GM19099 (cell line): ENCODE data around the gene MMAA.

Source experiments
- POLR2A ChIP-seq: IDR thresholded peaks from 3 replicates; pipeline ENCODE4 v1.6.1; 2011; ENCODE audit warnings: low read depth; ENCODE audit not compliant: insufficient read length; ENCODE audit errors: extremely low read depth

Gene MMAA

DNA sequence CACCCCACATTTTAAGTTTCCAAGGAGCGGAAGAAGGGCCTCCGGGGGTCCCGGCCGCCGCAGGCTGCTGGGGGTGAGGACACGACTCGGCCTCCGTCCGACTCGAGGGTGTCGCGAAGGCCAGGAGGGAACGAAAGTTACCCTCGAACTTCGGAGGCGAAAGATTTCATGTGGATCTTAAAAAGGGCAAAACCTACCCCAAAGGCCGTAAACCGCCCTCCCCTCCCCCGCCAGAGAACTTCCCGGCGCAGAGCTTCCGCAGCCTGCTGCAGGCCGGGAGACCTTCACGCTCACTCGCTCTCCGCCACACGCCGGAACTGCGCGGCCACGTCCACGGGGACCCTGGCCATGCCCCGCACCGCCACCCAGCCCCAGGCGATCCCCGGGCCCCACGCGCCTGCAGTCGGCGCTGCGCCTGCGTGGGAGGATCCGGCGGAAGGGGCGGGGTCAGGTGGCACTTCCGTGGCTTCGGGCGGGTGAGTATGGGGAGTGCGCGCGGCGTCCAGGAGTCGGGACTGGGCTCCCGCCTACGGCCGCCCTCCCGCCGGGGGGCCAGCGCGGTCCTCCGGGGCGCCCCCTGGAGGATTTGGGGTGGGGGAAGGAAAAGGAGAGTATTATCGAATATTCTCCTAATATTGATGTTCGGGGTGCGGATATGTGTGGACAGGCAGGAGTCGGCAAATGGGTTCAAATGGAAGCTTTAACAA is at the start of gene MMAA:
TSS of gene MMAA (plus strand) at position 454 of the 707 bp plus-strand sequence. CDS start 19,755 bp downstream, outside the sequence.
- peak; percentile 95 for TF ChIP-seq POLR2A

DNA sequence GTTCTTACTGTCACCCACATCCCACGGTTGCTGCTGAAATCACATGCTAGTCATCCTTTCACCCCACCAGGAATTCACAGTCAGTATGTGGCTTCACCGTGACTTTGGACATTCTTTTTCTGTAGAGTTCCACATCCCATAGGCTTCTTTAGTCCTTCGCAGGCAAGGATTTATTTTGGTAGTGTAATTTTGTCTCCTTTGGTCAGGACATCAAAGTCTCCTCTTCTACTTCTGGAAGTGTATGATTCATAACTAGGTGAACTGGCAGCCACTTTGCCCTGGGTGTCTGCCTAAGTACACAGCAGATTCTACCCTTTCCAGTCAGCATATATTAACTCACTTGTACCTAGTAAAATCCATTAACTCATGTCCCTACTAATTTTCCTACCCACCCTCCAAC is 38.3 kb upstream of the MMAA start:
- TF ChIP-seq POLR2A = no peak

DNA sequence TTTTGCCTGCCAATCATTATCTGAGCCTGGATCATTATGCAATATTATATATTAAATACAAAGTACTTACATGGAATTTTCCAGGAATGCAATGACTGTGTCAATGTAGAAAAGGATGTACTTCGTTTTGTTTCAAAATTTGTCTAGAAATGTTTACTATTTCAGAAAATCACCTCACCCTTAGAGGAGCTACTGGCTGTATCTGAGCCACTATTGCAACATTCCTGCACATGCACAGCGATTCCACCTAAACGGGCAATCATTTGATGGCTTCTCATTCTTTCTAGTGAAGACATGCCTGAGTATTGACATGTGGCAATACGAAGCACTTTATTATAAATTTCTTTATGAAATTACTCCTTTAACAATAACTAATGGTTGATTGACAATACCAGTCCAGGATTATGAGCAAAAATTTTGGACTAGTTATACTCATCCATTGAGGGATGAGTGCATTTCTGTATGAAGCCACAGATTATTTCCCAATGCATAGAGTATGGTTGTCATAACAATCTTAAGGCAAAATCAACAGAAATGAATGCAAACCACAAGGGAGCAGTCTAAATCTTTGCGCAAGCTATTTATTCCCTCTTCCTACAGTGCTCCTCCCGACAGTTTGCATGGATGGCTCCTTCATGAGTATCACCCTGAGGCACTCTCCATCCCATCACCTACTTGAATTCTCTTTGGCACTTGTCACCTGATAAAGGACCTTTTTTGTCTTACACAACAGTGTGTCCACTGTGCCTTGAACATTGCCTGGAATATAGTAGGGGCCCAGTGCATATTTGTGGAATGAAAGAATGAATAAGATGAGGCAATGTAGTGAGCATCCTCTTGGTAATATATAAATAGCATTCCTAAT is 35.8 kb upstream of the MMAA start:
- no peak for TF ChIP-seq POLR2A

DNA sequence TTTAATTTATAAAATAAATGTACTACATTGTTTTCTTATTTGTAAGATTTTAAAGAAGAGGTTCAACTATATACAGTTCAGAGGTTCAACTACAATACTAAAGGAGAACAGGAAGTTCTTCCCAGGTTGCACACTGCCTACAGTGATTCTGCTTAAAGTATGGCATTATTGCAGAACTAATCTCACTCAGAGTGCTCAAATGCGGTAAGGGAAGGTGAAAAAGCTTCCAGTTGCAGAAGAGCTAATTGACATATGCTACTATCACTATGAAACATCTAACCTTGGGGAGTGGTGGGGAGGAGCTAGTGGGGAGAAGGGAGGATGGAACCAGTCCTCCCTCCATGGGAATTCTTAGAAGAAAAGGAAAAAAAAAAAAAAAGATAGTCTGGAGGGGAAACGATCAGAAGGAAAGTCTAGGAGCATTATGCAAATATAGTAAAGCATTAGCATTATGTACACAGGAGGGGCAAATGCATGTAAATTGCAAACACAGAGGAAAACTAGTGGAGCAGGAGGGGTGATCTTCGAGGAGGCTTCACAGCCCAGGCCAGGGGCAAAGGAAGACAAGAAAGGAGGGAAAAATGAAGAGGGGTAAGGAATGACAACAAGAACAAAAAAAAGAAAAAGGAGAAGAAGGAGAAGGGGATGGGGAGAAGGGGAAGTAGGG is 32.0 kb upstream of the MMAA start:
- no peak for TF ChIP-seq POLR2A

DNA sequence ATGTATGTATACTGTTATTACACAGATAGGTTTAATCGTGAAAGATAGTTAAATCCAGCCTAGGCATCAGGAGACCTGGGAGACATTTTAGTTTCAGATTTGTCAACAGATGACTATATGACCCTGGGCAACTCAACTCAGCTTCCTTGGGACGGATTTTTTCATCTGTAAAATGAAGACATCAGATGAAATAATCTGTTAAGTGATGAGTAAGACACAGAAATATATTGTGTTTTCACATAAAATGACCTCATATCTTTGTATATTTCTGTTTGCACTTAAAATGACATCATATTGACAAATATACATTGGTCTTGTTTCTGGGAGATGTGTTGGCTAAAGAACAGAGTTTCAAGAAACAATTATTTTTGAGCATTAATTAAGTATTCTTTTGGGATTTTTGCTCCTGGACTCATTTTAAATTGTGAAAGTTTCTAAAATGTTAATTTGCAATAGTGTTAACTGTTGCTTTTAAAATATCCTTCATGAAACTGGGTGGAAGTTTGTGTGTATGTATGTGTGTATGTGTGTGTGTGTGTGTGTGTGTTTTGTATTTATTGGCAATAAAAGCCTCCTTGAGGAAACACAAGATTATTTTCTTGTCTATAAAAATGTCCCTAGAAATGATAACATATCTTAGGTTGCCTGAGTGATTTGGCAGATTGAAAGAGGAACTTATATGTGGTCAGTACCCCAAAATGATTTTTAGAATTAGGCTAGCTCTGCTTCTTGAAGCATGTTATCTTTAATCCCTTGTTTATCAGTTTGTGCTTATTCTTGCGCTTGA is 29.1 kb upstream of the MMAA start:
- no peak for TF ChIP-seq POLR2A

DNA sequence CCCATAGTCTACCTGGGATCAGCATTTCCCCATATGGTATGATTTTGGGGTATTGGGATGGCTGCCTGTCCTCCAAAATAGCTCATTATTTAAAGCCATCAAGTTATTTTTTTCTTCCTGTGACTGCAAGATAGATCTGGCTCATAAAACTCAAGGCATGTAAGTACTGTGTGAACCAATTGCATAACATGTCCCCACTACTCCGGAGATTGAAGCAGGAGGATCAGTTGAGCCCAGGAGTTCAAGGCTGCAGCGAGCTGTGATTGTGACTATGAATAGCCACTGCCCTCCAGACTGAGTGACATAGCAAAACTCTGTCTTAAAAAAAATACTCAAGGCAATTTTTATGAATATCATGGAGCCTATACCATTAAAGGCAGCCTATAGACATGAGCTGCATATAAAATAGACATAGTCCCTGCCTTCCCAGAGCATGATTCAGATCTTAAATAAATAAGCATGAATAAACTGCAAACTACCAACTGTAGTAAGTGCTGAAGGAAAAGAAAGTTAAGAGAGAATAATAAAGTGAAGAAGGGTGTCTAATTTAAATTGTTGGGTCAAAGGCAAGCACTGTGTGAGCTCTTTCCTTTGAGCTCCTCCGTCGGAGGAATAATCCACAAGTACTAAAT is 16.9 kb upstream of the MMAA start:
- no peak for TF ChIP-seq POLR2A

DNA sequence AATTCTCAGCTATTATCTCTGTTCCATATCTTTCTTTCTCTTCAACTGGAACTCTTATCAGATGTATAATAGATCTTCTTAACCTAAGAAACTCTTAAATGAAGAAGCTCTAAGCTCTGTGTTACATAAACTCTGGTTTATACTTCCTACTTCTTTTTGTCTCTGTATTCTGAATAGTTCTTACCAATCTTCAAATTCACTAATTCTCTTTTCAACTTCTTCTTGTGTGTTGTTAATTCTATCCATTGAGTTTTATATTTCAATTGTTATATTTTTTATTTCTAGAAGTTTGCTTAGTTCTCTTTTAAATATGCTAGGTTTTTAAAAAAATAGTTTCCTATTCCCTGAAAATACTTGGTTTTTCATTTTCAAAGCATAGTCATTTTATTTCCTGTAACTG is 13.2 kb upstream of the MMAA start:
- no peak for TF ChIP-seq POLR2A

DNA sequence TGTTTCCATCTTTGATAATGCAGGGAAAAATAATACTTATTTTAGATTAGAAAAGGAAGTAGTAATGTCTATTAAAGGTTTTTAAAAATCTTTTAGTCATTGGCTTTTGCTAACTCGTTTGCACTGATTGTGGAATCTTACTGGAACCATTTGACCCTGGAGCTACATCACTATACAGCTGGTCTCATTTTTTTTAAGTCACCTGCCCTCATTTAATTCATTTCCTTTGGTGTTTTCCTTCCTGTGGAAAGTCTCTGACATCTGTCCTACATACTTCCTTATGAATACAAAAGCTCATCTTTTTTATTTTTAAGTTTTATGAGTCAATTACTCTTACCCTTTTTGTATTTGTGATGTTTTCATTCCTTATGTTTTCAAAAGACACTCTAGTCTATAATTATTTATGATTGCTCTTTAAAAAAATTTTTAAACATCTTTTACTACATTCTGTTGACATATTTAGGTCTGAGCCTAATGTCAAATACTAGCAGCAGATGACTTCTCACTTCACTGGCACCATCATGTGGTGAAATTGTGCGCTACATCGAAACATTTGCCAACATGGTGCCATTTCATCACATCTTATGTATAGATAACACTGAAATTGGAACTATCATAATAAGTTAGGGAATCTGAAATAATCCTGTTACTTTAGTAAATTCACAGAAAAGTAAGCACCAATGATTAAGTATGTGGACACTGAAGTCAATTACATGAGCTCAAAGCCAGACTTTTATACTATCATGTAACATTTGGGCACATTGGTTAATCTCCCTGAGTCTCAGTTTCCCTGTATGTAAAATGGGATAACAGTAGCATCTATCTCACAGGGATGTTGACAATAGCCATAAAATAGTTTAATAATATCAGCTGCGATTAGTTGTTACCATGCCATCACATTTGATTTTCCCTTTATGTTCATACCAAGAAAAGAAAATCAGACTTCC is 9.4 kb upstream of the MMAA start:
- TF ChIP-seq POLR2A = no peak

DNA sequence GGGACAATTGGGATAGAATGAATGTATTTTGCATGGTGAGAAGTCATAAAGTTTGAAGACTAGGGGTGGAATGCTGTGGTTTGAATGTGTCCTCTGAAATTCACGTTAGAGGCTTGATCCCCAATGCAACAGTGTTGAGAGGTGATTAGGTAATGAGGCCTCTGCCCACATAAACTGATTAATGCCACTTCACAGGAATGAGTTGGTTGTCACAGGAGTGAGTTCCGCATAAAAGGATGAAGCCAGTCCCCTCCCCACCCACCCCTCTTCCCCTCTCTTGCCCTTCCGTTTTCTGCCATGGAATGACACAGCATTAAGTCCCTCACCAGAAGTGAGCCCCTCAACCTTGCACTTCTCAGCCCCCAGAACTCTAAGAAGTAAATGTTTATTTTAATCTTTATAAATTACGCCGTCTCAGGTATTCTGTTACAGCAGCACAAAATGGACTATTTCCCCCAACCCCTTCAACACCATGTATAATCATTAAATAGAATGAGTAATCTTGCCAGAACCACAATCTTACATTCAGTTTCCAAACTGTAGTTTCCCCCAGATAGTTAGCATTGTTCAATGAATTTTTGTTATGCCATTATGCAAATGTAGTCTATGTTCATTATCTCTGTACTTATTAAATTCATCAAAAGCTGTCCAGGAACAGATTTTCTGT is 5.5 kb upstream of the MMAA start:
- TF ChIP-seq POLR2A = no peak

DNA sequence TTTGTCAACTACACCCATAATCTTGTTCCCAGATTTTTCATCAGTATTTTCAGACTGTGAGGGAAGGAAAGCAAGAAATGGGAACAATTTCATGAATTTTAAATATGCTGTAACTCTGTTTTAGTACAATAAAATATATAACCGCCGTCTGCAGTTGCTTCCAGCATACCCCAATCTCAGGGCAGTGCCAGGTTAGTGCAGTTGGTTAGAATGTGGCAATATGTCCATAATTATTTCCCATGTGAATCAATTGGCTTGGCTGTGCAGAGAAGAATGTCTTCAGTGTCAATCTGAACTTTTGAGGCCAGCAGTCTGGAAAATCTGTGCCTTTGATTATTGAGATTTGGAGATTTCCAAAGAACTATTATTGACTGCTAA is 5.0 kb upstream of the MMAA start:
- no peak for TF ChIP-seq POLR2A

DNA sequence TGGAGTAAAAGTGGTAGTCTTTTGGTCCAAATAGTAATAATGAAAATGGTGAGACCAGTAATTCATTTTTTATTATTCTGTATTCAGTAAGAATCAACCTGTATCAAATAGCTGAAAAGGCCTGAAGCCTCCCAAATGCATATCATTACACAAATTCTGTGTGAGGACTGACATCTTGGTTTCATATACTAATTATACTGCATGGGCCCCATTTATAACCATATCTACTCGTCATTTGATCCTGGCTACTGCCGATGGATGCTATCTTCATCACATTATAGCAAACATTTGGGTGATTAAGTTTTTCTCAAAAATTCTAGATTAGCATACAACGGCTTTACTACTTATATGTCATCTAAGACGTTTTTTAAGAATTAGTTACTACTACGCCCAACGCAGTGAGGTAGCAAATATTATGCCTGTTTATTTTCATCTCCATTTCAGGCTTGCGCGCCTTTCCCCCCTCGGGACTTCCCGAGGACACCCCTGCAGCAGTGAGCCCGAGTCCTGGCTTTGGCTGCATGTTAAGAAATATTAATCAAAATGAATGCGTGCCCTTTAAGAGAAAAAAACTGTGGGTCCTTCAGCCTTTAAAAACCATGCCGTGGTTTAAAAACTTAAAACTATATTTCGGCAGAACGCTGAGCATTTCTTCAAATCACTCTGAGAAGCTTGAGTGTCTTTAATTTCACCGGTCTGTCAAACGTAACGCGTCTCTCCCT is 814 bp upstream of the MMAA start:
- peak; percentile 19 for TF ChIP-seq POLR2A

DNA sequence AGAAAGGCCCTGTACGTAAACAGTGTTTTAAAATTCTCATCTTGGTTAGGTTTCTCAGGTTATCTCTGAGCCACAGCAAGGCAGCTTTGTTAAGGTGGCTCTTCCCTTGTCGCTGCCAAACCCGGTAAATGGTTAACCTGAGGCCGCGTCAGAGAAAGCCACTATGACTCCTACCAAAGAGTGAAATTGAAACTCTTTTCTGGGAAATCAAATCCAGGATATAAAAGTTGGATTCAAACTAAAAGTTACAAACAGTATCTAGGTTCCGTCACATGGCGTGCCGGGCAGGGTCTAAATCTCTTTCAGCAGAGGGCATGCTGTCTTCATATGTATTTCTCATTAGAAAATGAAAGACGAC is 433 bp downstream of the MMAA start:
- TF ChIP-seq POLR2A = no peak
